ENCODE data around the gene BPHL. TPM values are rescaled to one million over a fixed set of nuclear protein-coding genes. Genes with fewer than 3 reads are reported as not detected.
"Not testable (repeated sequence)": the region's sequence is repeated elsewhere in the genome, so short reads cannot be mapped to it uniquely, and the experiment has no call there.

Gene BPHL
- total RNA-seq, 1 experiment from 2014 or later = 75.5 TPM

DNA sequence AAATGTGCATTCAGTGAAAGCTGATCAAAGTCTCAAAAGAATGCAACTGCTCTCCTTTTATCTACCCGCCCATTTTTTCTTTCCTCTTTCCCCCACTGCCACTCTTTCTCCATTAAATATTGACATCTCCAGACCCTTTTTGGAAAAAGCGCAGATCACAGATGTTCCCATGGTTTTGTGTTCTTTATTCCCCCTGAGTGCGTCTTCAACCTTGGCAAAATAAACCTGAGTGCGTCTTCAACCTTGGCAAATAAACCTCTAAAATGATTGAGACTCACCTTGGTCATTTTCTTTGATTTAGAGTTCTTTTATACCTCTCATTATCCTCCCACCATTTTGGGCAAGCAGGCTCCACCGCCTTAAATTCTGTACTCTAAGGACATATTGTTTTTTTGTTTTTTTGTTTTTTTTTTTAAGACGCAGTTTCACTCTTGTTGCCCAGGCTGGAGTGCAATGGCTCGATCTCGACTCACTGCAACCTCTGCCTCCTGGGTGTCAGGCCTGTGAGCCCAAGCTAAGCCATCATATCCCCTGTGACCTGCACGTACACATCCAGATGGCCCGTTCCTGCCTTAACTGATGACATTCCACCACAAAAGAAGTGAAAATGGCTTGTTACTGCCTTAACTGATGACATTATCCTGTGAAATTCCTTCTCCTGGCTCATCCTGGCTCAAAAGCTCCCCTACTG, 48.2 kb downstream of the BPHL start:
- in situ Hi-C loops (cut with HindIII; ENCODE audit: low pct_unique_long_range_greater_than_20kb, low sequenced_read_pairs); DNase-seq (ENCODE audit: low read depth, low spot score): not testable (repeated sequence)

DNA sequence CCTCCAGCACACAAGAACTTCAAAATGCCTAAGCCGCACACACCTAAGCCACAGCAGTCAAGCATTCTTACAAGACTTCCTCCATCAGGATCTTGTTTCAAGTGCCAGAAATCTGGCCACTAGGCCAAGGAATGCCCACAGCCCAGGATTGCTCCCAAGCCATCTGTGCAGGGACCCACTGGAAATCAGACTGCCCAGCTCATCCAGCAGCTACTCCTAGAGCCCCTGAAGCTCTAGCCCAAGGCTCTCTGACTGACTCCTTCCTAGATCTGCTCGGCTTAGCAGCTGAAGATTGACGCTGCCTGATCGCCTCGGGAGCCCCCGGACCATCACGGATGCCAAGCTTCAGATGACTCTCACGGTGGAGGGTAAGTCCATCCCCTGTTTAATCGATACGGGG, 49.5 kb downstream of the BPHL start:
- in situ Hi-C loops (cut with HindIII; ENCODE audit: low pct_unique_long_range_greater_than_20kb, low sequenced_read_pairs); DNase-seq (ENCODE audit: low read depth, low spot score): not testable (repeated sequence)

DNA sequence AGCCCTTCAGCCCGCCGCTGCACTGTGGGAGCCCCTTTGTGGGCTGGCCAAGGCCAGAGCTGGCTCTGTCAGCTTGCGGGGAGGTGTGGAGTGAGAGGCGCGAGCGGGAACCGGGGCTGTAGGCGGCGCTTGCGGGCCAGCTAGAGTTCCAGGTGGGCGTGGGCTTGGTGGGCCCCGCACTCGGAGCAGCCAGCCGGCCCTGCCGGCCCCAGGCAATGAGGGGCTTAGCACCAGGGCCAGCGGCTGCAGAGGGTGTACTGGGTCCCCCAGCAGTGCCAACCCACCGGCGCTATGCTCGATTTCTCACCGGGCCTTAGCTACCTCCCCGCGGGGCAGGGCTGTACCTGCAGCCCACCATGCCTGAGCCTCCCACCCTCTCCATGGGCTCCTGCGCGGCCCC, 52.2 kb downstream of the BPHL start:
- DNase-seq (ENCODE audit: low read depth, low spot score); in situ Hi-C loops (cut with HindIII; ENCODE audit: low pct_unique_long_range_greater_than_20kb, low sequenced_read_pairs): not testable (repeated sequence)

DNA sequence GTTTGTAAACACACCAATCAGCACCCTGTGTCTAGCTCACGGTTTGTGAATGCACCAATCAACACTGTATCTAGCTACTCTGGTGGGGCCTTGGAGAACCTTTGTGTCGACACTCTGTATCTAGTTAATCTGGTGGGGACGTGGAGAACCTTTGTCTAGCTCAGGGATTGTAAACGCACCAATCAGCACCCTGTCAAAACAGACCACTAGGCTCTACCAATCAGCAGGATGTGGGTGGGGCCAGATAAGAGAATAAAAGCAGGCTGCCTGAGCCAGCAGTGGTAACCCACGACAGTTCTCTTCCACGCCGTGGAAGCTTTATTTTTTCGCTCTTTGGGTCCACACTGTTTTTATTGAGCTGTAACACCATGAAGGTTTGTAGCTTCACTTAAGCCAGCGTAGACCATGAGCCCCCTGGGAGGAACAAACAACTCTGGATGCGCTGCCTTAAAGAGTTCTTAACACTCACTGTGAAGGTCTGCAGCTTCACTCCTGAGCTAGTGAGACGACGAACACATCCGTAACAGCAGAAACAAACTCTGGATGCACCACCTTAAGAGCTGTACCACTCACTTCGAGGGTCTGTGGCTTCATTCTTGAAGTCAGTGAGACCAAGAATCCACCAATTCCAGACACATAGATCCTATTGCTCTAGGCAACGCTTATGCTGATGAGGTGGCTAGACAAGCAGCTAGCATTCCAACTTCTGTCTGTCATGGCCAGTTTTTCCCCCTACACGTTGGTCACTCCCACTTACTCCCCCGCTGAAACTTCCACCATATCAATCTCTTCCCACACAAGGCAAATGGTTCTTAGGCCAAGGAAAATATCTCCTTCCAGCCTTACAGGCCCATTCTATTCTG, 53.0 kb downstream of the BPHL start:
- in situ Hi-C loops (cut with HindIII; ENCODE audit: low pct_unique_long_range_greater_than_20kb, low sequenced_read_pairs); DNase-seq (ENCODE audit: low read depth, low spot score): not testable (repeated sequence)

DNA sequence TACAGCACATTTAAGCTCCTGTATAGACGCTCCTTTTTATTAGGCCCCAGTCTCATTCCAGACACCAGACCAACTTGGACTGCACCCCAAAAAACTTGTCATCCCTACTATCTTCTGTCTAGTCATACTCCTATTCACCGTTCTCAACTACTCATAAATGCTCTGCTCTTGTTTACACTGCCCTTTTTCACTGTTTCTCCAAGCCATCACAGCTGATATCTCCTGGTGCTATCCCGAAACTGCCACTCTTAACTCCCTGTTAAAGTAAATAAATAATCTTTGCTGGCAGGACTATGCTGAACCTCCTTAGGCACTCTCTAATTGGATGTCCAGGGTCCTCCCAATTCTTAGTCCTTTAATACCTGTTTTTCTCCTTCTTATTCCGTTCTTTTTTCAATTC, 54.3 kb downstream of the BPHL start:
- DNase-seq (ENCODE audit: low read depth, low spot score); in situ Hi-C loops (cut with HindIII; ENCODE audit: low pct_unique_long_range_greater_than_20kb, low sequenced_read_pairs): not testable (repeated sequence)

DNA sequence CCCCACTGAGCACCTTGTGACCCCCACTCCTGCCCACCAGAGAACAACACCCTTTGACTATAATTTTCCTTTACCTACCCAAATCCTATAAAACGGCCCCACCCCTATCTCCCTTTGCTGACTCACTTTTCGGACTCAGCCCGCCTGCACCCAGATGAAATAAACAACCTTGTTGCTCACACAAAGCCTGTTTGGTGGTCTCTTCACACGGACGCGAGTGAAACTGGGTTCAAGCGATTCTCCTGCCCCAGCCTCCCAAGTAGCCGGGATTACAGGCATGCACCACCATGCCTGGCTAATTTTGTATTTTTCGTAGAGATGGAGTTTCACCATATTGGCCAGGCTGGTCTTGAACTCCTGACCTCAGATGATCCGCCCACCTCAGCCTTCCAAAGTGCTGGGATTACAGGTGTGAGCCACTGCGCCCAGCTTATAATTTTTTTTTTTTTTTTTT, 55.2 kb downstream of the BPHL start:
- DNase-seq (ENCODE audit: low read depth, low spot score); in situ Hi-C loops (cut with HindIII; ENCODE audit: low pct_unique_long_range_greater_than_20kb, low sequenced_read_pairs): not testable (repeated sequence)

DNA sequence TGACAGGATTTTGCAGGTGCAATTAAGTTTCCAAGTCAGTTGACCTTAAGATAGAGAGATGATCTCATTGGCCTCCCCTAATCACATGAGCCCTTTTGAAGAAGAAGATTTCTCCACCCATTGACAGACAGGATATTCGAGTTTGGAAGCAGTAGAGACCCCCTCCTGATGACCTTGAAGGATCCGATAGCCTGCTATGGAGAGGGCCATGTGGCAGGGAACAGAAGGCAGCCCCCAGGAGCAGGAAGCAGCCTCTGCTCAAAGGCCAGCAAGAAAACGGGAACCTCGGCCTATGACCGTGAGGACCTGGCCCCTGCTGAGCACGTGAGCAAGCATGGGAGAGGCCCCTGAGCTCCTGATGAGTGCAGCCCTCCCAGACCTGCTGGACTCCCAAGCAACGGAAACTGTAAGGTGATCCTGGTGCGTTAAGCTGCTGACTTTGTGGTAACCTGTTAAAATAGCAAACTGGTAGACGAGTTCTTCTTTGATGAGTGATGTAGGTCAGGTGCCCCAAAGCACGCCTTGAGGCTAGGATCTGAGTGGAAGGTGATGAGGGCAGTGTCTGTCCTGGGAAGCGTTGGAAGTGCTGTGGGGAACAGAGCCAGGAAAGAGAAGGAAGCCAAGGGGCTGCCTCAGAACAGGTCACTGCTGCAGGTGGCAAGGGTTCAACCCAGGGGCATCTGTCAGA, 57.3 kb downstream of the BPHL start:
- in situ Hi-C loops (cut with HindIII; ENCODE audit: low pct_unique_long_range_greater_than_20kb, low sequenced_read_pairs) = no loop called here
- DNase-seq (ENCODE audit: low read depth, low spot score) = no peak

DNA sequence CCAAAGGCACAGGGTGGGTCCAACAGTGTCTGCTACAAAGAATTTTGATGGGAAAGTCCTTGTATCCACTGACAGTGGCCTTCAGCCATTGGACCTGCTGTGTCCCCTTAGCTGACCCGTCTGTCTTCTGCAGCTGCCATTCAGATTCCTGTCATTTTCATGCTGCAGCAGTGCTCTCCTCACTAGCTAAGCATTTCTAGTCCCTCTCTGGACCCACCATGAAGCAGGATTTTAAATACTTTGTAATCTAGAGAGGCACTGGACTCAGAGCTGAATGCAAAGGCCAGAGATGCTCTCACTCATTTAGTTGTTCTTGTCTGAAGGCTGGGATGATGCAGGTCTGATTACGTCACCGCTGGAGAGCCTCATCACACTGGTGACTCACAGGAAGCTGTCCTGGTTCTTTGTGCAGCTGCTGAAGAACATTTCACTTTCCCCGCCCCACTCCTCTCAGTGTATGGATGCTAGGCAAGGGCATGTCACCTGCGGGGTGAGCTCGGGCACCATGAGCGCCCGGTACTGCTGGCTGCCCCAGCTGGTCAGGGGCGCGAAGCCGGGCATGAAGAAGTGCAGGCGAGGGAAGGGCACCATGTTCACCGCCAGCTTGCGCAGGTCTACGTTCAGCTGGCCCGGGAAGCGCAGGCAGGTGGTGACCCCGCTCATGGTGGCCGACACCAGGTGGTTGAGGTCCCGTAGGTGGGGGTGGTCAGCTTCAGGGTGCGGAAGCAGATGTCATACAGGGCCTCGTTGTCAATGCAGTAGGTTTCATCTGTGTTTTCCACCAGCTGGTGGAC, 58.2 kb downstream of the BPHL start:
- peak; percentile 76 for DNase-seq (ENCODE audit: low read depth, low spot score)
- in situ Hi-C loops (cut with HindIII; ENCODE audit: low pct_unique_long_range_greater_than_20kb, low sequenced_read_pairs) = no loop called here

DNA sequence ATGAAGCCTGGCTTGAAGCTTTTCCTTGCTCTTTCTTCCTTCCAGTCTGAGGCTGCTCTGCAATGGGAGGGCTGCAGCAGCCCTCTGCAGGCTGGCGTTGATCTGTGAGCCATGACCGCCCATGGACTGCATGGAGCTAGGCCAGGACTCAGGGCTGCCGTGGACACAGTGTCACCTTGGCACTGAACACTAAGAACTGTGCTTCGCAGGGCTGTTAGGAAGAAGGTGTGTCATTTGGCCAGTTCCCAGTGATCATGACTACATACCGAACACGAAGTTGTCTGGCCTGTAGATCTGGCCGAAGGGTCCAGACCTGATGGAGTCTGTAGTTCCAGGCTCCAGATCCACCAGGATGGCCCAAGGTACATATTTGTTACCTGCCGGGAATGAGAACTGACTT, 60.2 kb downstream of the BPHL start:
- in situ Hi-C loops (cut with HindIII; ENCODE audit: low pct_unique_long_range_greater_than_20kb, low sequenced_read_pairs); DNase-seq (ENCODE audit: low read depth, low spot score): not testable (repeated sequence)

DNA sequence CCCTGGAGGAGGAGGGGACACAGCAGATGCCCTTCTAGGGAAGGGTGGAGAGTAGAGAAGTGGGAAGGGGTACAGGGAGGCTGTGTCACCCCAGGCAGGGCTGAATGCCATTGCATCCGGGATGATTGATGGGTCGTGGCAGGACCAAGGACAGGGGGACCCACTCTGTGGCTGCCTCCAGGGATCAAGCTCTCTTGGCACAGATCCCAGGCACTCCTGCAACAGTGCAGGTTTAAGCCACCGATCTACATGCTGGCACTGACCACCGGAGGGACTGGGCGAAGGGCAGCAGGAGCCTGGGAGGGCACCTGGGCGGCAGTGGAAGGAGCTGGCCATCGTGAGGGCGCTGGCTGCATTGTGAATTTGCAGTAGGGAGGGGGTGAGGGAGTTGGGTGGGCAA, 61.4 kb downstream of the BPHL start:
- in situ Hi-C loops (cut with HindIII; ENCODE audit: low pct_unique_long_range_greater_than_20kb, low sequenced_read_pairs); DNase-seq (ENCODE audit: low read depth, low spot score): not testable (repeated sequence)

DNA sequence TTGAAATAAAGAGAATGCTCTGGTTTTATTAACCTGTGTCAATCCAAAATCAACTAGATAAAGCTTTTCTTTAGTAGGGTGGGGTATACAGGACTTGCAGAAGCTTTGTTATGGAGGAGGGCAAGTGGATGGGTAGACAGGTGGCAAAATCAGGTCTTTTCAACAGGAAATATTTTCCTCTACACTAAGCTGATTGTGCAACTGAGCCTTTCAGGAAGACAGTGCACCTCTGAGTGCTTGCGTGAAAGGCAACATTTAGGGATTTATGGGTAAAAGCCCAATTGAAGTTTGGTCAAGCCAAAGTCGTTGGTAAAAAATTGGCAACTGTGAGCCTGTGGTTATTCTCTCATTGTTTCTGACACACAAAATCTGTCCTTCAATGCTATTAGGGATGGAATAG, 62.6 kb downstream of the BPHL start:
- DNase-seq (ENCODE audit: low read depth, low spot score) = no peak
- in situ Hi-C loops (cut with HindIII; ENCODE audit: low pct_unique_long_range_greater_than_20kb, low sequenced_read_pairs) = no loop called here

DNA sequence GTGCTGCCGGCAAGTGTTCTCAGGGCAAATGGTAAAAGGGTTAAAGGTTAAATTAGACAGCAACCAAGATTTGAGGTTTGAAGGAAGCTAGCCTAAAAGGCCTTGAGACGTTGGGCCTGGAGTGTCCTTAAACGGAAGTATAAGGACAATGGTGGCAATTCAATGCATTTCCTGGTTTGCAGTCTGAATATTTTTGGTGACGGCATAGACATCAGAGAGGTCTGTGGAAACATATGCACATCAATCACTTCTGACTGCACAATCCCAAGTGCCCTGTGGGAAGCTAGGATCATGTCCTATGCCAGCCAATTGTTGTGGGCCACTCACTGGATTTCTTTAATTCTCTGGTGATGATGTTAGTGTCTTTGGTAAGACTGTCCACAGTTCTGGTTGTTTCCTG, 64.6 kb downstream of the BPHL start:
- in situ Hi-C loops (cut with HindIII; ENCODE audit: low pct_unique_long_range_greater_than_20kb, low sequenced_read_pairs) = no loop called here

DNA sequence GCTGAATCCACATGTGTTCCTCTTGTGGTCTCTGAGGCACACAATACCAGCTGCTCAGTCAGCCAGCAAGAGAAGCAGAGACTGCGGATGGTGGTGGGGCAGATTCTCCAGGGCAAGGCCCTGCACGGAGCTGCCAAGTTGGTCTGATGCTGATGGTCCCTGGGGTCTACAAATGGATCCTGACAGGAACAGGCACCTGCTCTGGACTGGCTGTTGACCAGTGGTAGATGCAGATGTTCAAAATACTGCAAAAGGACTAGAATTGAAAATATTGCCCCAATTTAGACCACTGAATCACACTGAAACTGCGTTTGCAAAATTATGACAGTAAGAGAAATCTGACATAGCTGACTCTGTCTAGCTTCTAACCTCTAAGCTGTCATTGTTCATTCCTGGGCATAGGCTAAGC, 68.5 kb downstream of the BPHL start:
- no peak for DNase-seq (ENCODE audit: low read depth, low spot score)
- in situ Hi-C loops (cut with HindIII; ENCODE audit: low pct_unique_long_range_greater_than_20kb, low sequenced_read_pairs) = no loop called here

More for the DNA sequence above, 64.6 kb downstream of the BPHL start:
- DNase-seq (ENCODE audit: low read depth, low spot score) = no peak

DNA sequence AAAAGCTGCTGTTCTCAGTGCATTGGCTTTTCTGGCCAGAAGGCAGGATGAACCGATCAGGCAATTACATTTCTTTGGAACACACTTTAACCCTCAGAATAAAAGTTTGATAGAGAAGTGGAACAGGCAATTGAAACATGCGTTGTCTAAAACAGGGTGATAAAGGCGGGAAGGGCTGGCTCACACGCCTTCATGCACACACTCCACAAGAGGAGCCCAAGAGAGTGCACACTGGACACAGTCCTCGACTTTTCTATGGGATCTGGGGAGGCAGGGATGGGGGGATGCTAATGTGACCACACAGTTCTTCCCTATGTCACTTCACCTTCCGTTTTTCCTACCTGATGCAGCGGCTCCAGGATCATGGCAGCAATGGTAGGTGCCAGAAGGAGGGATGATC, 69.8 kb downstream of the BPHL start:
- DNase-seq (ENCODE audit: low read depth, low spot score) = no peak
- in situ Hi-C loops (cut with HindIII; ENCODE audit: low pct_unique_long_range_greater_than_20kb, low sequenced_read_pairs) = no loop called here

DNA sequence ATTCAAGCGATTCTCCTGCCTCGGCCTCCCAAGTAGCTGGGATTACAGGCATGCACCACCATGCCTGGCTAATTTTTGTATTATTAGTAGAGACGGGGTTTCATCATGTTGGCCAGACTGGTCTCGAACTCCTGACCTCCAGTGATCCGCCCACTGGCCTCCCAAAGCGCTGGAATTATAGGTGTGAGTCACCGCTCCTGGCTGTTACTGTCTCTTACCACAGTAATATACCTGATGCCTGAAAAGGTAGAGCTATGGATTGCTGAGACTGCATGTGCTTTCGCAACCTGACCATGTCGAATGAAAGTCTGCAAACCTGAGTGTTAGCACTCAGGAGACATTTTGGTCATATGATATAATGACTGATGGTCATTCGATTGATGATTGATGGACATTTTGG, 70.7 kb downstream of the BPHL start:
- in situ Hi-C loops (cut with HindIII; ENCODE audit: low pct_unique_long_range_greater_than_20kb, low sequenced_read_pairs) = not testable (repeated sequence)

DNA sequence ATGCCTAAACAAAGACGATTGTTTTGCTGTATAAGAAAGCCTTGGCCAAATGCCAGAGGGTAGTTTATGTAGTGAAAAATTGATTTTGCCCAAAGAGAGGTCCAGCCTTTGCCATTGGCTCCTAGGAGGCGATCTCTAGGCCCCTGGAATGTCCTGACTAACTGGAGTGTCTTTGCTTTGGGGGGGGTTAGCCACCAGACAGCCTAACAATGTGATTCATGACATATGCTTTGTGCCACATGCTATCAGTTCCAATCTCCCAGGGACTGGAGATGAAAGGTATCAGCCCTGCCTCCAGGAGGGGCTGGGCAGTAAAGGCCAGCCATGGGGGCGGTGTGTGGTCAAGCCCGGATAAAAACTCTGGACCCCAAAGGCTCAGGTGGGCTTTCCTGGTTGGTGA, 71.5 kb downstream of the BPHL start:
- DNase-seq (ENCODE audit: low read depth, low spot score) = no peak
- in situ Hi-C loops (cut with HindIII; ENCODE audit: low pct_unique_long_range_greater_than_20kb, low sequenced_read_pairs) = no loop called here

More for the DNA sequence above, 70.7 kb downstream of the BPHL start:
- not testable (repeated sequence) for DNase-seq (ENCODE audit: low read depth, low spot score)

DNA sequence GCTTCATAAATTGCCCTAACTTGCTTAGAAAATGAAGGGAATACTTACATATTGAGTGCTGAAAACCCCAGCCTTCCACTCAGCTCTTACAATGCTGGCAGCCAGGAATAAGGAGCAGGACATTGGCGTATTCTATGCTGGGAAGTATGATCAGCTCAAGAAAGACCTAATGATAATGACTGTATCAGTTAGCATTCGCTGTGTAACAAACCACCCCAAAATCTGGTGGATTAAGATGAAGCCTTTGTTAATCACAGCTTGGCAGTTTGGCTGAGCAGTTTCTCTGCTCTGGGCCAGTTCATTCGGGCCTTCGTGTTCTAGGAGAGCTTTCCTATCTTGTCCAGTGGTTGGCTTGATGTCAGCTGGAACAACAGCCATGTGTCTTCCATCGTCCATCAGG, 72.3 kb downstream of the BPHL start:
- in situ Hi-C loops (cut with HindIII; ENCODE audit: low pct_unique_long_range_greater_than_20kb, low sequenced_read_pairs) = no loop called here
- no peak for DNase-seq (ENCODE audit: low read depth, low spot score)

Measured in SK-MEL-5 (cell line).